ENCODE measurements around the gene HJURP. TPM values are rescaled to one million over a fixed set of nuclear protein-coding genes. Genes with fewer than 3 reads are reported as not detected.

The HJURP gene
- total RNA-seq, 6 donors from 2014 or later: 0.98 to 3.2 (median 1.3) TPM; not detected in 1

GRCh38 chr2:233850745-233851144 lies 3.6 kb downstream of the HJURP start:
- H3K27me3 ChIP-seq: peaks cover 0 to 3% (median 0%) of the 10 kb centered on the region in 4 donors
- no peaks in the 10 kb centered on the region for H3K9me3 ChIP-seq
- no peak overlapping the region for H3K4me3 ChIP-seq
- whole genome bisulfite sequencing, 2 donors: 93 to 100% methylated on average over 2 to 6 of the region's 7 CpGs
- H3K36me3 ChIP-seq: no peaks in the 10 kb centered on the region
- ATAC-seq (ENCODE audit: low FRiP score in 2 of 2): no peak
- peaks cover 9 to 20% (median 11%) of the 10 kb centered on the region in 4 donors for H3K4me1 ChIP-seq
- no peak for DNase-seq
- TF ChIP-seq POLR2A (IDR thresholded peaks at IDR 0.05): no peak
- TF ChIP-seq CTCF (IDR thresholded peaks at IDR 0.05): no peak
- no peak for TF ChIP-seq EP300 (IDR thresholded peaks at IDR 0.05)
- TF ChIP-seq POLR2AphosphoS5 (IDR thresholded peaks at IDR 0.05): no peak
- H3K27ac ChIP-seq: no peak overlapping the region

- H3K36me3 ChIP-seq: no peaks in the 10 kb centered on the region
- DNase-seq (no peak), ATAC-seq (ENCODE audit: low FRiP score in 2 of 2) (no peak)
- whole genome bisulfite sequencing, 2 donors: 84 to 90% methylated on average over 13 of the region's 13 CpGs
- no peak overlapping the region for H3K27ac ChIP-seq
- no peaks in the 10 kb centered on the region for H3K9me3 ChIP-seq
- peaks cover 8 to 15% (median 9%) of the 10 kb centered on the region in 4 donors for H3K4me1 ChIP-seq
- TF ChIP-seq POLR2AphosphoS5 (IDR thresholded peaks at IDR 0.05): no peak
- no peak for TF ChIP-seq EP300 (IDR thresholded peaks at IDR 0.05)
- no peak for TF ChIP-seq CTCF (IDR thresholded peaks at IDR 0.05)
- TF ChIP-seq POLR2A (IDR thresholded peaks at IDR 0.05): no peak
- H3K27me3 ChIP-seq: peaks cover 0 to 3% (median 0%) of the 10 kb centered on the region in 4 donors
- no peak overlapping the region for H3K4me3 ChIP-seq
These were observed 4.6 kb downstream of the HJURP start for GRCh38 chr2:233849607-233850271.

GRCh38 chr2:233848276-233848675 lies 6.1 kb downstream of the HJURP start:
- no peak overlapping the region for H3K27ac ChIP-seq
- WGBS, 2 donors: 82 to 99% methylated on average over 13 of the region's 13 CpGs
- DNase-seq (no peak), ATAC-seq (ENCODE audit: low FRiP score in 2 of 2) (no peak)
- H3K9me3 ChIP-seq: no peaks in the 10 kb centered on the region
- peaks cover 0 to 5% (median 0%) of the 10 kb centered on the region in 4 donors for H3K4me1 ChIP-seq
- H3K4me3 ChIP-seq: no peak overlapping the region
- no peaks in the 10 kb centered on the region for H3K36me3 ChIP-seq
- peaks cover 0 to 3% (median 0%) of the 10 kb centered on the region in 4 donors for H3K27me3 ChIP-seq
- TF ChIP-seq CTCF (IDR thresholded peaks at IDR 0.05) (no peak), POLR2AphosphoS5 (IDR thresholded peaks at IDR 0.05) (no peak), EP300 (IDR thresholded peaks at IDR 0.05) (no peak), POLR2A (IDR thresholded peaks at IDR 0.05) (no peak)

- no peak for DNase-seq
- TF ChIP-seq POLR2AphosphoS5 (IDR thresholded peaks at IDR 0.05) (no peak), POLR2A (IDR thresholded peaks at IDR 0.05) (no peak), CTCF (IDR thresholded peaks at IDR 0.05) (no peak), EP300 (IDR thresholded peaks at IDR 0.05) (no peak)
These were observed 7.0 kb downstream of the HJURP start for GRCh38 chr2:233847248-233847898.

More at GRCh38 chr2:233847248-233847898, 7.0 kb downstream of the HJURP start:
- Histone ChIP-seq H3K4me3 (no peak overlapping the region), H3K36me3 (no peaks in the 10 kb centered on the region), H3K27me3 (peaks cover 0 to 3% (median 0%) of the 10 kb centered on the region in 4 donors), H3K27ac (no peak overlapping the region), H3K9me3 (no peaks in the 10 kb centered on the region), H3K4me1 (no peaks in the 10 kb centered on the region)
- ATAC-seq (ENCODE audit: low FRiP score in 2 of 2): no peak
- 96 to 97% methylated on average over 13 of the region's 13 CpGs for WGBS, 2 donors

Measured in upper lobe of left lung (tissue), 6 donors.